Smooth muscle cell (in vitro differentiated cells): Measurements from ENCODE around the gene MBOAT1. TPM values are rescaled to one million over a fixed set of nuclear protein-coding genes. Genes with fewer than 3 reads are reported as not detected.

Experiments used
- DNase-seq: peaks from one replicate; lab custom pipeline; 2025; ENCODE audit not compliant: unreplicated experiment; lab: John Stamatoyannopoulos, UW
- H2AFZ ChIP-seq: fragments of 200-600 bp; sonication (generic); 2 replicates; pipeline ENCODE4 v1.6.0; 2016; ENCODE audit warnings: antibody characterized with exemption, low read depth, mild to moderate bottlenecking
- H3F3A ChIP-seq: fragments of 200-600 bp; sonication (generic); 2 replicates; pipeline ENCODE4 v1.6.0; 2017; ENCODE audit warnings: antibody characterized with exemption, low read depth
- H3K27ac ChIP-seq: fragments of 200-600 bp; sonication (generic); 2 replicates; pipeline ENCODE4 v1.5.1; 2016; ENCODE audit warnings: low read depth, mild to moderate bottlenecking
- H3K27me3 ChIP-seq: fragments of 200-600 bp; sonication (generic); 2 replicates; pipeline ENCODE4 v1.6.1; 2016; ENCODE audit warnings: low read depth, mild to moderate bottlenecking
- H3K36me3 ChIP-seq: fragments of 200-600 bp; sonication (generic); 2 replicates; pipeline ENCODE4 v1.5.1; 2016; ENCODE audit warnings: low read depth
- H3K4me1 ChIP-seq: fragments of 200-600 bp; sonication (generic); 2 replicates; pipeline ENCODE4 v1.5.1; 2016; ENCODE audit warnings: low read depth
- H3K4me2 ChIP-seq: fragments of 200-600 bp; sonication (generic); 2 replicates; pipeline ENCODE4 v1.6.0; 2016; ENCODE audit warnings: mild to moderate bottlenecking
- H3K4me3 ChIP-seq: fragments of 200-600 bp; sonication (generic); 2 replicates; pipeline ENCODE4 v1.5.1; 2016; ENCODE audit warnings: mild to moderate bottlenecking
- H3K79me2 ChIP-seq: fragments of 200-600 bp; sonication (generic); 2 replicates; pipeline ENCODE4 v1.6.0; 2016; ENCODE audit warnings: low read depth, mild to moderate bottlenecking
- H3K9ac ChIP-seq: fragments of 200-600 bp; sonication (generic); 2 replicates; pipeline ENCODE4 v1.6.0; 2016; ENCODE audit warnings: low read depth
- H3K9me3 ChIP-seq: fragments of 200-600 bp; sonication (generic); replicated peaks from 2 replicates; pipeline ENCODE4 v1.5.1; 2016; ENCODE audit warnings: low read depth
- H4K20me1 ChIP-seq: fragments of 200-600 bp; sonication (generic); 2 replicates; pipeline ENCODE4 v1.6.0; 2016; ENCODE audit warnings: low read depth
- WGBS: methylation state at CpG from one replicate; pipeline ENCODE4 v1.1.7; 2016; ENCODE audit warnings: low lambda C conversion rate; 5-methylcytosine and 5-hydroxymethylcytosine counted together
- polyA plus RNA-seq: library from polyadenylated mRNA; unstranded; fragments of >200 nt; fragmentation: Nextera tagmentation; extraction: Ambion mirVana; gene quantifications from 2 replicates; pipeline ENCODE4 v1.2.1, GENCODE V29; 2016
- total RNA-seq: library from RNA; depleted of rRNA; stranded (reverse); fragments of >200 nt; gene quantifications from 2 replicates; pipeline ENCODE4 v1.2.3, GENCODE V29; 2014
- TF ChIP-seq, protein P1 (sequence below): fragments of 200-600 bp; sonication (generic); IDR thresholded peaks from 2 replicates; pipeline ENCODE4 v1.5.1; 2017; ENCODE audit warnings: borderline replicate concordance, mild to moderate bottlenecking, antibody characterized with exemption; ENCODE audit not compliant: insufficient read depth, poor library complexity, severe bottlenecking

The MBOAT1 gene
- total and polyA plus RNA-seq, 2 experiments from 2014 or later: 0.73 to 2.5 TPM

DNA sequence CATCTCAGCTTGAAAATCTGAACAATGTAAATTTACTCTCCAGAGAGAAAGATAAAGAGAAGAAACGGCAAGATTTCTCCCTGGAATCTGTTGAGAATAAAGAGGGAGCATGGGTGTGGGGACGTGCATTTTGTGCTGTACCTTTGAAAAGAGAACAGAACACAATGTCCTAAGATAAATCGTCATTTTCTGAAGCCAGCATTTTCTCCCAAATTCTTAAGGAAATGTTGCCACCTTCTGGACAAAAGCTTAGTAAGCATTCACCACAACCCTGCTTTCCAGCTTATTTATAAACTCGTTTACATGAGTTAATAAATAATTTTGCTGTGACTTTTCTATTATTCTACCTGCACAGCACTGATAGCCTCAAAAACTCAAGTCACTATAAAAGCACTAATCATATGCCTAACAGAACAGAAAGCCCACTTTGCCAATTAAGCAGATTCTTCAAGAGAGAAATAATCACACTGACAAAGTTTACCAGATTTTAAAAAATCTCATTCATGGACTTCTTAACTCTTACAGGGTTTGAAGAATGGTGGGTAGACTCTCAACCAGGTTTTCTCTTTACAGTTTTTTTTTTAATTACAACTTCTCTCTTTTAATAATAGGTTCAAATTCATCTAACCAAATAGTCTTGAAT lies 155.8 kb downstream of the MBOAT1 start:
- Histone ChIP-seq H3K9me3 (no peaks in the 10 kb centered on the region), H3K79me2 (no peaks in the 10 kb centered on the region), H2AFZ (peak overlapping the region; percentile 55), H3K4me3 (no peak overlapping the region), H4K20me1 (no peaks in the 10 kb centered on the region), H3K9ac (no peak overlapping the region), H3K4me2 (no peak overlapping the region), H3K4me1 (no peaks in the 10 kb centered on the region), H3K27ac (no peak overlapping the region), H3F3A (no peaks in the 10 kb centered on the region), H3K36me3 (no peaks in the 10 kb centered on the region), H3K27me3 (no peaks in the 10 kb centered on the region)
- WGBS: 21% methylated on average over 4 of the region's 4 CpGs
- DNase-seq: no peak
- TF ChIP-seq, protein P1, sequence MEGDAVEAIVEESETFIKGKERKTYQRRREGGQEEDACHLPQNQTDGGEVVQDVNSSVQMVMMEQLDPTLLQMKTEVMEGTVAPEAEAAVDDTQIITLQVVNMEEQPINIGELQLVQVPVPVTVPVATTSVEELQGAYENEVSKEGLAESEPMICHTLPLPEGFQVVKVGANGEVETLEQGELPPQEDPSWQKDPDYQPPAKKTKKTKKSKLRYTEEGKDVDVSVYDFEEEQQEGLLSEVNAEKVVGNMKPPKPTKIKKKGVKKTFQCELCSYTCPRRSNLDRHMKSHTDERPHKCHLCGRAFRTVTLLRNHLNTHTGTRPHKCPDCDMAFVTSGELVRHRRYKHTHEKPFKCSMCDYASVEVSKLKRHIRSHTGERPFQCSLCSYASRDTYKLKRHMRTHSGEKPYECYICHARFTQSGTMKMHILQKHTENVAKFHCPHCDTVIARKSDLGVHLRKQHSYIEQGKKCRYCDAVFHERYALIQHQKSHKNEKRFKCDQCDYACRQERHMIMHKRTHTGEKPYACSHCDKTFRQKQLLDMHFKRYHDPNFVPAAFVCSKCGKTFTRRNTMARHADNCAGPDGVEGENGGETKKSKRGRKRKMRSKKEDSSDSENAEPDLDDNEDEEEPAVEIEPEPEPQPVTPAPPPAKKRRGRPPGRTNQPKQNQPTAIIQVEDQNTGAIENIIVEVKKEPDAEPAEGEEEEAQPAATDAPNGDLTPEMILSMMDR: peak; percentile 76

DNA sequence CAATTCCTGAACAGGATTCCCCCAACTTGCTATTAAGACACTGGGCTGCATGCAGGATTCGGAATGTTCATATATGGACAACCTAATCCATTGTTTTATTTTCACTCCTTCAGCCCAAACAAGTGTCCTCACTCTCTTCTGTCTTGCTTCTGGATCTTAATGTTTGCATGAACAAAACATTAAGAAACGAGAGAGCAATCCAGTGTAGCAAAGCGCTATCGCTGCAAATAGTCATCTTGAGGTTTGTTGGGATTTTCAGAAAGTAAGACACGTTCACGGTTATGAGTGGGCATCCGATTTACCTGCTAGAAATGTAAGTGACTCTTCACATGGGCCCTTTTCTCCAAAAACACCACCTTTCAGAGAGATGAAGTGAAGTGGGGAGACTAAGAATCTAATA lies 156.4 kb downstream of the MBOAT1 start:
- no peak overlapping the region for H3K27ac ChIP-seq
- H3K9me3 ChIP-seq: no peaks in the 10 kb centered on the region
- TF ChIP-seq, protein P1: no peak
- no peak for DNase-seq
- peak overlapping the region; percentile 55 for H2AFZ ChIP-seq
- no peak overlapping the region for H3K4me3 ChIP-seq
- H3K36me3 ChIP-seq: no peaks in the 10 kb centered on the region
- no peaks in the 10 kb centered on the region for H3K79me2 ChIP-seq
- H3K4me1 ChIP-seq: no peaks in the 10 kb centered on the region
- 86% methylated on average over 7 of the region's 7 CpGs for WGBS
- no peaks in the 10 kb centered on the region for H3K27me3 ChIP-seq
- no peaks in the 10 kb centered on the region for H4K20me1 ChIP-seq
- no peaks in the 10 kb centered on the region for H3F3A ChIP-seq
- H3K9ac ChIP-seq: no peak overlapping the region
- H3K4me2 ChIP-seq: no peak overlapping the region

Other genes starting within 250 kb of the MBOAT1 start
- gene E2F3, start 189.4 kb upstream of the MBOAT1 start, total RNA-seq: 12.6 and 16.3 TPM in 2 replicates
- 7.9 and 9.6 TPM in 2 replicates for gene E2F3, start 189.4 kb upstream of the MBOAT1 start, polyA plus RNA-seq